Activated naive CD8-positive, alpha-beta T cell treated with anti-CD3 and anti-CD28 coated beads for 36 hours (primary cell): ENCODE data around the gene NR2C1. TPM values are rescaled to one million over a fixed set of nuclear protein-coding genes. Genes with fewer than 3 reads are reported as not detected.

Experiments
- DNase-seq: peaks from one replicate; pipeline ENCODE4 v3.0.0; 2021
- H3K27ac Mint-ChIP-seq: one replicate; pipeline ENCODE4 v1.8.0; 2022; ENCODE audit warnings: mild to moderate bottlenecking, moderate library complexity, mixed read lengths
- H3K27me3 Mint-ChIP-seq: one replicate; pipeline ENCODE4 v1.8.0; 2022; ENCODE audit warnings: mild to moderate bottlenecking, mixed read lengths
- H3K36me3 Mint-ChIP-seq: one replicate; pipeline ENCODE4 v1.8.0; 2021; ENCODE audit warnings: mild to moderate bottlenecking, mixed read lengths
- H3K4me1 Mint-ChIP-seq: one replicate; pipeline ENCODE4 v1.8.0; 2021; ENCODE audit warnings: mixed read lengths
- H3K4me3 Mint-ChIP-seq: one replicate; pipeline ENCODE4 v1.8.0; 2022; ENCODE audit warnings: mild to moderate bottlenecking, moderate library complexity, mixed read lengths
- H3K9me3 Mint-ChIP-seq: one replicate; pipeline ENCODE4 v1.8.0; 2022; ENCODE audit warnings: mixed read lengths
- total RNA-seq, 2 experiments: library from RNA; stranded (reverse); gene quantifications; one replicate each; pipeline ENCODE4 v1.2.3, GENCODE V29; 2021

Gene NR2C1
- total RNA-seq, 2 experiments from 2014 or later: 22.3 to 25.6 TPM

DNA sequence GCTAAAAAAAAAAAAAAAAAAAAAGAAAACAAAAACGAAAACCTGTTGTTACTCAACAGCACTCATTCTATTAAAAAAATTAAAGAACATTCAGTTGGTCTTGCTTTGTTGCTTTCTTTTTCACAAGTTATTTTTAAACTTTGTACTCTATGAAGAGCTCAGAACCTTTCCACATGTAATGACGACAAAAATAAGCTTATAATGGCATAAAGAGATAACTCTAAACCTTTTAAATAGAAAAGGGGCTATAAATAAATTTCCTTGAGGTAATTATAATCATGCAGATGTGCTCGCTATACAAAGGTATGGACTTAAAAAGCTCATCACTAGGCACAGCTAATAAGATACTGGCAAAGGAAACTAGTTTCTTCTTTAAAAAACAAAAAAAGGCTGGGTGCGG, 13.4 kb downstream of the NR2C1 start:
- Mint-ChIP-seq H3K4me3 (no peak overlapping the region), H3K27me3 (no peaks in the 10 kb centered on the region), H3K36me3 (peaks cover 15% of the 10 kb centered on the region), H3K4me1 (no peaks in the 10 kb centered on the region), H3K27ac (no peak overlapping the region), H3K9me3 (no peaks in the 10 kb centered on the region)
- no peak for DNase-seq

DNA sequence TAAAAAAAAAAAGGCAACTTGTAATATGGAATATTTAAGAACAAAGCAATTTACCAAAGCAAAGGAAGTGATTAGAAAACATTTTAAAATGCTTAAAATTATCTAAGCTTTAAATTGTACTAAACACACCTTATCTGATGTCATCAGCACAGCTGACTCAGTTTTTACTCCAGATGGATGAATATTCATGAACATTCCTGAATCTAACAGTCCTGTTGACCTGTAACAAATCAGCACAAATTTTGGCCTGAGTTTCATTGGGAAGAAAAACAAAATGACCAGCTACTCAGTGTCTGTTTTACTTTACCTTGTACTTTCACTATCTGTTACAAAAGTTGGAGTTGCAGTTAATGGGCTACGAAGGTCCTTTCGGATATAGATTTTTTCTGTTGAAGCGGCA, 16.0 kb downstream of the NR2C1 start:
- peaks cover 12% of the 10 kb centered on the region for H3K36me3 Mint-ChIP-seq
- DNase-seq: no peak
- no peaks in the 10 kb centered on the region for H3K4me1 Mint-ChIP-seq
- H3K27ac Mint-ChIP-seq: no peak overlapping the region
- H3K4me3 Mint-ChIP-seq: no peak overlapping the region
- no peaks in the 10 kb centered on the region for H3K27me3 Mint-ChIP-seq
- no peaks in the 10 kb centered on the region for H3K9me3 Mint-ChIP-seq

DNA sequence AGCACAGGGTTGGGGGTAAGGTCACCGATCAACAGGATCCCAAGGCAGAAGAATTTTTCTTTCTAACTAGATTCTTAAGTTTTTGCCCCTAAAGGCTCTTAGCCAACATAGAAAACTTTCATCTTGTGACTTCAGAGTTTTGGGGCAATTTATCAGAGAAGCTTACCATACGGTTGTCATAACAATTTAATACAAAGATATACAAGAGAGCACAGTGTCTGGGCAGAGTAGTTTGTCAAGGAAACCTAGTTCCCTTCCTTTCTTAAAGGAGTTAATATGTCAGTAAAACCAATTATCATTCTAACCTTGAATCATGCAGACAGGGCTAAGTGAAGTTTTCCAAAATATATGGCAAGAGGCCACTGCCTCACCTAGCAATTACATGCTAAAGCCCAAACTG, 18.4 kb downstream of the NR2C1 start:
- Mint-ChIP-seq H3K4me3 (no peak overlapping the region), H3K36me3 (peaks cover 9% of the 10 kb centered on the region)
- DNase-seq: no peak

DNA sequence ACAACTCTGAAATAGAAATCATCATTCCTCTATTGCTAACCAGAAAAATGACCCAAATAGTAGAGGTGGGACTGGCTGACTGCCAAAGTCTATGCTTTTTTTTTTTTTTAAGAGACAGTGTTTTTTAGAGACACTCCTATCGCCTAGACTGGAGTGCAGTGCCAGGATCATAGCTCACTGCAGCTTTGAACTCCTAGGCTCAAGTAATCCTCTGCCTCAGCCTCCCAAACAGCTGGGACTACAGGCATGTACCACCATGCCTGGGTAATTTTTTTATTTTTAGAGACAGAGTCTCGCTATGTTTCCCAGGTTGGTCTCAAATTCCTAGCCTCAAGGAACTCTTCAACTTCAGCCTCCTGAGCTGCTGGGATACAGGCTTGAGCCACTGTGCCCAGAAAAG, 19.2 kb downstream of the NR2C1 start:
- Mint-ChIP-seq H3K9me3 (no peaks in the 10 kb centered on the region), H3K4me1 (peaks cover 3% of the 10 kb centered on the region), H3K27ac (no peak overlapping the region), H3K4me3 (no peak overlapping the region), H3K36me3 (peaks cover 9% of the 10 kb centered on the region), H3K27me3 (no peaks in the 10 kb centered on the region)
- no peak for DNase-seq

More for the DNA sequence above, 18.4 kb downstream of the NR2C1 start:
- no peaks in the 10 kb centered on the region for H3K9me3 Mint-ChIP-seq
- no peaks in the 10 kb centered on the region for H3K27me3 Mint-ChIP-seq
- H3K27ac Mint-ChIP-seq: no peak overlapping the region
- peaks cover 3% of the 10 kb centered on the region for H3K4me1 Mint-ChIP-seq

DNA sequence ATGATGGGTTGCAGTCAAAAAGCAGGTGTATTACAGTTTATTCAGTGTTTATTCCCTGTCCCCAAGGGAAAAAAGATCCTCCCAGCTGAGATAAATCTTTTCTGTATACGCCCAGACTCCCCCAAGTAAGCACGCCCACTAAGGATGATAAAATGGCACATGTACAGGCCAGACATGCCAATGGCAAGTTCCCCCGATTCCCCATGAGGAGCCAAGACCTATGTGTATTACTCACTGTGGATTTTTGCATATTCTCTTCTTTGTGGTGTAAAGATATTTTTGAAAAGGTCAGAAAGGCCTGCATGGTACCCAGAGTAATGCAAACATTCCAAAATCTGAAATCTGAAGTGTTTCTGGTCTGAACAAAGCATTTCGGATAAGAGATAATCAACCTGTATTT, 22.2 kb downstream of the NR2C1 start:
- DNase-seq: no peak
- Mint-ChIP-seq H3K9me3 (no peaks in the 10 kb centered on the region), H3K4me3 (no peak overlapping the region), H3K4me1 (peaks cover 3% of the 10 kb centered on the region), H3K27ac (no peak overlapping the region), H3K36me3 (peaks cover 15% of the 10 kb centered on the region), H3K27me3 (no peaks in the 10 kb centered on the region)

DNA sequence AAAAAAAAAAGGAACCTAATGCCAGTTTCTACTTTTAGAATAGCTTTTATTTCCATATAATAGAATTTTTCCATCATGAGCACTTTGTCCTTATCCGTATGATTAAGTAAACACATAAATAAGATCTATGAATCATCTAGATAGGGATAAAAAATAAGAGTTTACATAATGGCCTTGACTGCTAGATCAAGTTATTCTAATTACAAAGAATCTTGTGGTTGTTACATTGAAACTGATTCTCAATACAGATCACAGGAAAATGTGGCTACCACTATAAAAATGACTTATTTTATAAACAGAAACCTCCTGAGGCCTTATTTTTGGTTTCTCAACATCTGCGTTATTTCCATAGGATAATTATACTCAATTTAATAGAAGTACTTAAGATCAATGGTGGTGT, 35.5 kb downstream of the NR2C1 start:
- Mint-ChIP-seq H3K27ac (no peak overlapping the region), H3K9me3 (no peaks in the 10 kb centered on the region), H3K4me3 (no peak overlapping the region), H3K4me1 (peaks cover 13% of the 10 kb centered on the region), H3K27me3 (no peaks in the 10 kb centered on the region), H3K36me3 (peaks cover 11% of the 10 kb centered on the region)
- DNase-seq: no peak

DNA sequence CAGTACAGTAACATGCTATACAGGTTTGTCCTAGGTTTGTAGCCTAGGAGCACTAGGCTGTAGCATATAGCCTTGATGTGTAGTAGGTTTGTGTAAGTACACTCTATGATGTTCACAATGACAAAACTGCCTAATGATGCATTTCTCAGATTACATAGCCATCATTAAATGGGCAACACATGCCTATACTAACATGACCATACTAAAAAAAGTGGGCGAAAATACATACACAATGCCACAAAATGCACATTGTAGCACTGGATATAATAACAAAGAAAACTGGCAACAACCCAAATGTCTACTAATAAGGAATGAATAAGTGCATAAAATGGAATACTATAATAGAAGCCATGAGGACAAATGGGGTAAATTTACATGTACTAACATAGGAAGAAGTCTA, 38.7 kb downstream of the NR2C1 start:
- Mint-ChIP-seq H3K9me3 (no peaks in the 10 kb centered on the region), H3K4me1 (peaks cover 13% of the 10 kb centered on the region), H3K4me3 (no peak overlapping the region), H3K27me3 (no peaks in the 10 kb centered on the region), H3K36me3 (peaks cover 11% of the 10 kb centered on the region), H3K27ac (no peak overlapping the region)
- DNase-seq: no peak

DNA sequence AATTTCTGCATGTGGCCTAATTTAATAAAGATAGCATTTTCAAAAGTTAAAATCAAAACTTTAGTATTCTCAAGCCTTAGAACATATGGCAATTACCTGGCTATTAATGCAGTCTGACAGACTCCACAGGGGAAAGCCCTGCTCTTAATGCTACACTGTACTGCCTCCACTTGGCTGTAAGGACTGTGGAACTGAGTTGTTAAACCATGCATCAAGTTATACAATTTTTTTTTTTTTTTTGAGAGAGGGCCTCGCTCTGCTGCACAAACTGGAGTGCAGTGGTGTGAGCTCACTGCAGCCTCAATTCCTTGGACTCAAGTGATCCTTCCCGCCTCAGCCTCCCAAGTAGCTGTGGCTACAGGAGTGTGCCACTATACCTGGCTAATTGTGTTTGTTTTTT, 50.9 kb downstream of the NR2C1 start:
- no peaks in the 10 kb centered on the region for H3K4me1 Mint-ChIP-seq
- no peak overlapping the region for H3K27ac Mint-ChIP-seq
- no peak overlapping the region for H3K4me3 Mint-ChIP-seq
- no peak for DNase-seq
- no peaks in the 10 kb centered on the region for H3K27me3 Mint-ChIP-seq
- no peaks in the 10 kb centered on the region for H3K9me3 Mint-ChIP-seq
- H3K36me3 Mint-ChIP-seq: peaks cover 14% of the 10 kb centered on the region

DNA sequence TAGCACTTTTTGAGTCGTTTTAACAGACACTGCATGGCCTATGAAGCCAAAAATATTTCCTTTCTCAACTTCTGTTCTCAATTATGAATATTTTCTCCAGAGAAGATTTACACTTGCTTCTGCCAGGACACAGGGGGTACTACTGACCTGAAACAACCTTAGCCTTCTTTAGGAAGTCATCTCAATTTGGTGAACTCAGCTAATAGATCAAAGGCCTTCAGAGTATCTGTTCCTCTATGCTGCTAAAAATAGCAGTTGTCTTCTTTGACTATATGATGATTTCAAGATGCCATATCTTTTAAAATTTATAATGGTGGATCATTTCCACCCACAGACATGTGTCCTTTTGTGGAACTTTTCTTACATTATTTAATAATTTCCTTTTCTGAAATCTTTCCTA, 55.9 kb downstream of the NR2C1 start:
- Mint-ChIP-seq H3K27ac (no peak overlapping the region), H3K27me3 (no peaks in the 10 kb centered on the region), H3K4me1 (peaks cover under 1% of the 10 kb centered on the region), H3K36me3 (peaks cover 13% of the 10 kb centered on the region), H3K4me3 (no peak overlapping the region), H3K9me3 (peaks cover 3% of the 10 kb centered on the region)
- DNase-seq: no peak

DNA sequence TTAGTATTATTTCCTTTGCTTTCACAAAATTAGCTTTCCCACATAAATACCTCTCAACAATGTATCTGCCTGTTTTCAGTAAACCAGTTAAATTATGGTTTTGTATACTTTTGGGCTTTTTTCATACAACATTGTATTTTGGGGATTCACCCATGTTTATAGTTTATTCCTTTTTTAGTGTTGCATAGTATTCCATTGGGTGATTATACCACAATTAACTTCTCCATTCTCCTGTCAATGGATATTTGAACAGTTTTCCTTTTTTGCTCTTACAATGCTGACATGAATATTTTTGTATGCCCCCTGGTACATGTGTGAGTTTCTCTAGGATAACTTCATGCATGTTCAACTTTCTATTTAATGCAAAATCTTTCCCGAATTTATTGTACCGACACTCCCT, 57.3 kb downstream of the NR2C1 start:
- no peak for DNase-seq
- Mint-ChIP-seq H3K4me3 (no peak overlapping the region), H3K4me1 (peaks cover 2% of the 10 kb centered on the region), H3K27me3 (no peaks in the 10 kb centered on the region), H3K36me3 (peaks cover 12% of the 10 kb centered on the region), H3K27ac (no peak overlapping the region), H3K9me3 (peaks cover 3% of the 10 kb centered on the region)

DNA sequence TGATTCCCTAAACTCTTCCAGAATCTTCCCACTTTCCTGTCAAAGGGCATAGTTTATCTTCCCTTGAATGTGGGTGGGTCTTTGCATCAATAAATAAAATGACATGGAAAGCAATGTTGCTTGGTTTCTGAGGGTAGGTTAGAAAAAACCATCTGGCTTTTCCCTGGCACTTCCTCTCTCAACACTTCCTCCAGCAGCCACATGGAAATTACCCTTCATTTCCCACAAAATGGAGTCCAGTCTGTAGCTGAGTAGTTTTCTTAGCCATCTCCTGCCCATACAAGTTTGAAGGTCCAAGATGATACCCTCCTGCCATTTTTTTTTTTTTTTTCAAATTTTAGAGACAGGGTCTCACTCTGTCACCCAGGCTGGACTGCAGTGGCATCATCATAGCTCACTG, 58.9 kb downstream of the NR2C1 start:
- Mint-ChIP-seq H3K9me3 (peaks cover 3% of the 10 kb centered on the region), H3K36me3 (peaks cover 7% of the 10 kb centered on the region), H3K27me3 (no peaks in the 10 kb centered on the region), H3K27ac (no peak overlapping the region), H3K4me3 (no peak overlapping the region), H3K4me1 (peaks cover 2% of the 10 kb centered on the region)
- DNase-seq: no peak

DNA sequence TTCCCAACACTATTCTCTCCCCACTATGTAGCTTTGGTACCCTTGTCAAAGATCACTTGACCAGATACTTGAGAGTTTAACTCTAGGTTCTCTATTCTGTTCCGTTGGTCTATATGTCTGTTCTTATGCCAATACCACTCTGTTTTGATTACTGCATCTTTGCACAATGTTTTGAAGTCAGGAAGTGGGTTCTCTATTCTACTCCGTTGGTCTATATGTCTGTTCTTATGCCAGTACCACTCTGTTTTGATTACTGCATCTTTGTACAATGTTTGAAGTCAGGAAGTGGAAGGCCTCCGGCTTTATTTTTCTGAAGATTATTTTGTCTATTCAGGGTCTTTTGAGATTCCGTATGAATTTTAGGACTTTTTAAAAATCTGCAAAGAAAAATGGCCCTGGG, 67.2 kb downstream of the NR2C1 start:
- Mint-ChIP-seq H3K36me3 (peaks cover 19% of the 10 kb centered on the region), H3K27ac (no peak overlapping the region), H3K4me1 (peaks cover 17% of the 10 kb centered on the region), H3K9me3 (peaks cover 20% of the 10 kb centered on the region), H3K27me3 (no peaks in the 10 kb centered on the region), H3K4me3 (no peak overlapping the region)
- no peak for DNase-seq

DNA sequence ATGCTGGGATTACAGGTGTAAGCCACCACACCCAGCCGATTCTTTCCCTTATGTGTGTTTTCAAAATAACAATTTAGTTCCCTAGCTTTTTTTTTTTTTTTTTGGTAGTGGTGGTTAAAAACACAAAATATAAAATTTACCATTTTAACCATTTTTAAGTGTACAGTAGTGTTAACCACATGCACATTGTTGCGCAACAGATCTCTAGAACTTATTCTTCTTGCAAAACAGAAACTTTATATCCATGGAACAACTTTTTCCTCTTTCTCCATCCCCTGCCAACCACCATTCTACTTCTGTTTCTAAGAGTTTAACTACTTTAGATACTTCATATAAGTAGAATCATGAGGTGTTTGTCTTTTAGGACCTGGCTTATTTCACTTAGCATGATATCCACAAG, 68.8 kb downstream of the NR2C1 start:
- peaks cover 26% of the 10 kb centered on the region for H3K36me3 Mint-ChIP-seq
- no peaks in the 10 kb centered on the region for H3K27me3 Mint-ChIP-seq
- H3K27ac Mint-ChIP-seq: no peak overlapping the region

DNA sequence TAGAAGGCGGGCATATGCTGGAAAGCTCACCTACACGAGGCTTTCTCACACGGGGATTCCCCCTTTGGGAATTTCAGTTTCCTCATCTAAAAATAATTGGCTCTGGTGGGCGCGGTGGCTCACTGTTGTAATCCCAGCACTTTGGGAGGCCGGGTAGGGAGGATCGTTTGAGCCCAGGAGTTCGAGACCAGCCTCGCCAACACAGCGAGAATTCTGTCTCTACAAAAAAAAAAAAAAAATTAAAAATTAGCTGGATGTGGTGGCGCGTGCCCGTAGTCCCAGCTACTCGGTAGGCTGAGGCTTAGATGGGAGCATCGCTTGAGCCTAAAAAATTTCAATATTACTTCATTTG, 69.5 kb downstream of the NR2C1 start:
- peaks cover 20% of the 10 kb centered on the region for H3K9me3 Mint-ChIP-seq
- H3K4me1 Mint-ChIP-seq: peaks cover 35% of the 10 kb centered on the region
- no peaks in the 10 kb centered on the region for H3K27me3 Mint-ChIP-seq
- H3K4me3 Mint-ChIP-seq: peak overlapping the region; percentile 93
- H3K27ac Mint-ChIP-seq: peak overlapping the region; percentile 91
- peaks cover 33% of the 10 kb centered on the region for H3K36me3 Mint-ChIP-seq
- DNase-seq: no peak

More for the DNA sequence above, 68.8 kb downstream of the NR2C1 start:
- DNase-seq: no peak
- H3K4me3 Mint-ChIP-seq: peak overlapping the region; percentile 93
- peaks cover 20% of the 10 kb centered on the region for H3K9me3 Mint-ChIP-seq
- peaks cover 28% of the 10 kb centered on the region for H3K4me1 Mint-ChIP-seq

DNA sequence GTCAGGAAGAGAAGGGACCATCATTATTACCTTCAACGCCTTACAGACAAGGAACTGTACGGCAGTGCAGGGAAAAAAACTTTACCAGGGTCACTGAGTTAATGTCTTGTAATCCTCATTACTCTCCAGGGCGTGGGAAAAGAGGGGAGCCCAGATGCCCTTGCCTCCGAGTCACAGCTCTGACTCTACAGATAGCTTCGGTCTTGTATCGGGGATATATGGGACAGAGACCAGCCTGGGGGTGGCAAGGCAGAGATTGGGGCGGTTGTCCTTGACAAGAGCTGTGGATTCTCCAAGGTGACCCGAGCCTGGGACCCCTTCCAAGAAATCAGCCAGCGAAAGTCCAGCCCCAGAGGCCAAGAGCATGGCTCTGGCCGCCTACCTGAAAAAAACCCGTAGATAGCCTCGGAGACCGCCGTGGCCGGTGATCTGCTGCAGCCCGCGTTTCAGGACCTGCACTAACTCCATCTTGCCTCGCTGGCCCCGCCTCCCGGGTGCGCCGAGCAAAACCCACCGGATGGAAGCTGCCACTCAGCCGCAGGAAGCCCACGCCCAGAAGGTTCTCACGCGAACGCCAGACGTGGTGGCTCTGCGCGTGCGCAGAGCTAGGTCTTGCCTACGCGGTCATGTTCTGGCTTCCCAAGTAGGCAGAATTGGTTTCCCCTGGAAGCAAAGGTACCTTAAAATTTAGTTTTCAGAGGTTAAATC, 70.1 kb downstream of the NR2C1 start, which contains the start of gene NDUFA12:
TSS of gene NDUFA12 (minus strand) at position 485 of the 708 bp plus-strand sequence. CDS start at position 468, 17 bp downstream.
- Mint-ChIP-seq H3K27me3 (no peaks in the 10 kb centered on the region), H3K4me3 (peak within 1 kb of the TSS; percentile 93), H3K4me1 (peaks cover 40% of the 10 kb centered on the region), H3K9me3 (peaks cover 19% of the 10 kb centered on the region), H3K36me3 (peaks cover 35% of the 10 kb centered on the region), H3K27ac (peak within 1 kb of the TSS; percentile 91)
- DNase-seq: peak; percentile 97

DNA sequence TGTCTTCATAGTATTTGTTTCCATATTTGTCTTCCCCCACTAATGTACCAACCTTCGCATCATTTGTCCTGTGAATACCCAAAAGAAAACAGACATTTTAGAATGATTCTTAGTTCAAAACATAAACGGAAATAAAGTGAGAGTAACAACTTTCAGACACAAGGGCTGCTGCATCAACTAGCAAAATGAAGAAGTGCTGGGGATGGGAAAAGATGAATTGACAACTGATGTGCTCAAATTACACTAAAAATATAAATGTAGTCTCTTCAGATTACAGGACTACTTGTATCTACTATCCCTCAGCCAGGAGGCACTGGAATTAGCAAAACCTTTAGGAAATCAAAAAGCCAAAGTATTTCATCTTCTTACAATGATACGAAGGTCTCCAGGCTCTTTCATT, 70.7 kb downstream of the NR2C1 start:
- H3K36me3 Mint-ChIP-seq: peaks cover 34% of the 10 kb centered on the region

More for the DNA sequence above, 70.7 kb downstream of the NR2C1 start:
- H3K4me1 Mint-ChIP-seq: peaks cover 45% of the 10 kb centered on the region
- no peaks in the 10 kb centered on the region for H3K27me3 Mint-ChIP-seq
- peak overlapping the region; percentile 93 for H3K4me3 Mint-ChIP-seq
- H3K27ac Mint-ChIP-seq: peak overlapping the region; percentile 91
- H3K9me3 Mint-ChIP-seq: peaks cover 15% of the 10 kb centered on the region
- DNase-seq: no peak
